Cardiac muscle cell (in vitro differentiated cells and primary cell): Measurements from ENCODE around the gene ANKRD44. TPM values are rescaled to one million over a fixed set of nuclear protein-coding genes. Genes with fewer than 3 reads are reported as not detected.

Experiments used
- DNase-seq, 2 donors: peaks; one replicate each; pipeline versions ENCODE4 v3.0.0 to v3.0.0-alpha.2; 2010 to 2017; ENCODE audit warnings: low read depth in 1 of 2, low spot score in 1 of 2
- H3K27ac ChIP-seq: fragments of 200-600 bp; sonication (generic); 2 replicates; pipeline ENCODE4 v1.5.1; 2016
- H3K27me3 ChIP-seq: fragments of 200-600 bp; sonication (generic); 2 replicates; pipeline ENCODE4 v1.6.0; 2016; ENCODE audit warnings: control low read depth
- H3K36me3 ChIP-seq: fragments of 200-600 bp; sonication (generic); 2 replicates; pipeline ENCODE4 v1.5.1; 2016; ENCODE audit warnings: control low read depth
- H3K4me1 ChIP-seq: fragments of 200-600 bp; sonication (generic); 2 replicates; pipeline ENCODE4 v1.8.1; 2017; ENCODE audit warnings: low read depth, mild to moderate bottlenecking, mixed run types
- H3K4me3 ChIP-seq: fragments of 200-600 bp; sonication (generic); 2 replicates; pipeline ENCODE4 v1.5.1; 2016; ENCODE audit warnings: mild to moderate bottlenecking
- H3K9me3 ChIP-seq: fragments of 200-600 bp; sonication (generic); 2 replicates; pipeline ENCODE4 v1.5.1; 2017; ENCODE audit warnings: low read depth, mild to moderate bottlenecking, control low read depth
- CTCF ChIP-seq: IDR thresholded peaks from 2 replicates; pipeline ENCODE4 v1.5.1; 2012; ENCODE audit warnings: low read depth, mild to moderate bottlenecking, low read length
- polyA plus RNA-seq: library from polyadenylated mRNA; unstranded; fragments of >200 nt; fragmentation: Nextera tagmentation; extraction: Ambion mirVana; gene quantifications from 2 replicates; pipeline ENCODE4 v1.2.1, GENCODE V29; 2016
- total RNA-seq: library from RNA; depleted of rRNA; stranded (reverse); fragments of >200 nt; gene quantifications from 2 replicates; pipeline ENCODE4 v1.2.3, GENCODE V29; 2016

The ANKRD44 gene
- total and polyA plus RNA-seq, 2 experiments from 2014 or later: 4.0 to 5.0 TPM

- no peaks in the 10 kb centered on the region for H3K9me3 ChIP-seq
- no peaks in the 10 kb centered on the region for H3K27me3 ChIP-seq
- no peaks in the 10 kb centered on the region for H3K4me1 ChIP-seq
- no peak for DNase-seq
- no peak overlapping the region for H3K4me3 ChIP-seq
- H3K36me3 ChIP-seq: no peaks in the 10 kb centered on the region
- H3K27ac ChIP-seq: no peak overlapping the region
- no peak for TF ChIP-seq CTCF
Observed at GRCh38 chr2:196959281-196959680, 351.3 kb downstream of the ANKRD44 start.

GRCh38 chr2:196957881-196958525 is 352.6 kb downstream of the ANKRD44 start:
- H3K9me3 ChIP-seq: no peaks in the 10 kb centered on the region
- H3K27me3 ChIP-seq: no peaks in the 10 kb centered on the region
- TF ChIP-seq CTCF: no peak
- H3K36me3 ChIP-seq: no peaks in the 10 kb centered on the region
- DNase-seq: no peak
- no peaks in the 10 kb centered on the region for H3K4me1 ChIP-seq
- H3K27ac ChIP-seq: no peak overlapping the region
- no peak overlapping the region for H3K4me3 ChIP-seq

- no peak for TF ChIP-seq CTCF
- Histone ChIP-seq H3K9me3 (no peaks in the 10 kb centered on the region), H3K4me1 (no peaks in the 10 kb centered on the region), H3K36me3 (no peaks in the 10 kb centered on the region), H3K27ac (no peak overlapping the region), H3K4me3 (no peak overlapping the region), H3K27me3 (no peaks in the 10 kb centered on the region)
- DNase-seq: no peak
Observed at GRCh38 chr2:196957442-196957841, 353.1 kb downstream of the ANKRD44 start.

- Histone ChIP-seq H3K27ac (no peak overlapping the region), H3K4me1 (no peaks in the 10 kb centered on the region), H3K9me3 (no peaks in the 10 kb centered on the region), H3K4me3 (no peak overlapping the region), H3K36me3 (no peaks in the 10 kb centered on the region), H3K27me3 (no peaks in the 10 kb centered on the region)
- DNase-seq: no peak
- TF ChIP-seq CTCF: no peak
Observed at GRCh38 chr2:196956069-196956468, 354.5 kb downstream of the ANKRD44 start.

GRCh38 chr2:196955036-196955435 is 355.5 kb downstream of the ANKRD44 start:
- no peaks in the 10 kb centered on the region for H3K9me3 ChIP-seq

More at GRCh38 chr2:196955036-196955435, 355.5 kb downstream of the ANKRD44 start:
- TF ChIP-seq CTCF: no peak
- Histone ChIP-seq H3K4me1 (no peaks in the 10 kb centered on the region), H3K27ac (no peak overlapping the region), H3K27me3 (no peaks in the 10 kb centered on the region), H3K4me3 (no peak overlapping the region), H3K36me3 (no peaks in the 10 kb centered on the region)
- no peak for DNase-seq
